HG03139 (cell line): ENCODE data around the gene PSMG3.
"Not testable (repeated sequence)": the region's sequence is repeated elsewhere in the genome, so short reads cannot be mapped to it uniquely, and the experiment has no call there.

ENCODE experiments used
- ATAC-seq: cut with Tn5 transposase; IDR thresholded peaks from one replicate; pipeline ENCODE4 v1.9.1; 2021; ENCODE audit not compliant: unreplicated experiment

PSMG3 gene

DNA sequence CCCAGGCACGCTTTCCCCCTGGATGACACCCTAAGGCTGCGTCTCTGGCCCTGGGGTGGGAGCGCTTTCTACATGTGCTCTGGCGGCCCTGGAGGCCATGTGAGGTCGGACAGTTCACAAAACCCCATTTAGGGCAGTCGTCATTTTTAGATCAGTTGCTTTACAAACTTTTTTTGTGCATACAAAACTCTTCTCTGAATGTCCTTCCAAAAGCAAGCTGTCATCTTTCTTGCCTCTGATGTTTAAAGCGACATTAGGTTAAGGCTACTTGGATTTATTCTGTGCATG lies 33.4 kb downstream of the PSMG3 start:
- ATAC-seq, result no peak

DNA sequence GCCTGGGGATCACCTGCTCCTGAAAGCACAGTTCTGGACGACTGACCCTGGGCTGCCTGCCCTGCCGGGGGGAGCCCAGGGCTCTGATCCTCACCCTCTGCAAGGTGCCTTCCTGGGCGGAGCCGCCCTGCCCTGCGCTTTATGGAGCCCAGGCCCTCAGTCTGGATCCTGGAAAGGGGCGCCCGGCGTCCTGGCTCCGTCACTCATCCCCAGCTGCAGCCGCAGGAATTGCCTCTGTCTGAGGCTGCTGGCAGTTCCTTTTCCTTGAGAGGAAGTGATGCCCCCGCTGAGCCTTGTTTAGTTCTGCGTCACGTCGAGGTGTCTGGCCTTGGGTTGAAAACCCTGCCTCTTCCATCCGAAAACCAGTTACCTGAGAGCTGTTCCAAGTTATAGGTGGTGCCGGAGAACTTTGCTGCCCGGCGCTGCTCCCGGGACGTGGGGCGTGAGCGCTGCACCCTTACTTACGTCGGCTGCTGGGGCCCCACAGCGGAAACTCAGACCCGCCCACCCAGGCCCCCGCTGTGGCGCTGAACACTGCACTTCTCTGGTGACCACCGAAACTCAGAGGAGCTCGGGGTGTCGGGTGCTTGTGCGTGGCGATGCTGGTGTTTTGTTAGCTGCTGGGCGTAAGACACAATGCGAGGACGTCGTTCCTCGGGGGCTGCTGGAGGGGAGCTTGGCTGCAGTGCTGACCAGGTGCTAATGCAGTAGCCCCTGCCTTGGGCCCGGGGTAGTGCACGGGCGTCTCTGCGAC lies 34.0 kb downstream of the PSMG3 start:
- ATAC-seq, result no peak

DNA sequence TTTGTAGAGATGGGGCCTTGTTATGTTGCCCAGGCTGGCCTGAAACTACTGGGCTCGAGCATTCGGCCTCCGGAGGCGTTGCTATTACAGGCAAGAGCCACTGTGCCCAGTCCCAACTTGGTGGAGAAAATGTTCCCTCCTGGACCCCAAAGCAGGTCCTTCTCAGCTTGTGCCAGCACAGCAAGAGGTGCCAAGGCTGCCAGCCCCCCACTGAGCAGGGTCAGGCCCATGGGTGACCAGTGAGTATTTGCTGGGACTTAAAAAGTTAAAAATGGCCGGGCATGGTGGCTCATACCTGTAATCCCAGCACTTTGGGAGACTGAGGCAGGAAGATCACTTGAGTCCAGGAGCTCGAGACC lies 34.8 kb downstream of the PSMG3 start:
- ATAC-seq, result no peak

DNA sequence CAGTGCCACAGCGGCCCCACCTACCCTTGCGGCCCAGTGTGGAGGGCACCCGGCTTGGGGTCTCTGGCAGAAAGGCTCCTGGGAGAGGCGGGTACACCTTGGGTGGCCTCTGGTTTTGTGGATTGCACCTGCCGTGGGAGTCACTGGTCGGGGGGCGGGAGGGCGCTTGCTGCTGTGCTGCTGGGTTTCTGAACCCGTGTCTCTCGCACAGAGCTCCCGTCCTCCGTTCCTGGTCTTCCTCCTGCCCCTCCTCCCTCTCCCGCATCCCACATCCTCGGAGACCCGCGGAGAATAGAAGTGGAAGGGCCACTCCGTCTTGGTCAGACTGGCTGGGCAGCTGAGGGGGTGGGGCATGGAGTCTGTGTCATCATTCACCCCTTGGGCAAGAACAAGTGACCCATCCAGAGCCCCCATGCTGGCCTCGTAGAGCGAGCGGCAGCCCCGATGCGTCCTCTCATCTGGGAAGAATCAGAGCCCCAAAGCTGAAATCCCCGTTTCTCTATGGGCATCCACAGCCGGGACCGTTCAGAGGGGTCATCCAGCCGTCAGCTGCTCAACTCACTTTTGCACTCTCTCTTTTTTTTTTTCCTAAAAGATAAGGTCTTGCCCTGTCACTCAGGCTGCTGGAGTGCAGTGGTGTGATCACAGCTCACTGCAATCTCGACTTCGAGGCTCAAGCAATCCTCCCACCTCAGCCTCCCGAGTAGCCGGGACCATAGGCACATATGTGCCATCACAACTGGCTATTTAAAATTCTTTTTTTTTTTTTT lies 35.3 kb downstream of the PSMG3 start:
- ATAC-seq, result no peak

DNA sequence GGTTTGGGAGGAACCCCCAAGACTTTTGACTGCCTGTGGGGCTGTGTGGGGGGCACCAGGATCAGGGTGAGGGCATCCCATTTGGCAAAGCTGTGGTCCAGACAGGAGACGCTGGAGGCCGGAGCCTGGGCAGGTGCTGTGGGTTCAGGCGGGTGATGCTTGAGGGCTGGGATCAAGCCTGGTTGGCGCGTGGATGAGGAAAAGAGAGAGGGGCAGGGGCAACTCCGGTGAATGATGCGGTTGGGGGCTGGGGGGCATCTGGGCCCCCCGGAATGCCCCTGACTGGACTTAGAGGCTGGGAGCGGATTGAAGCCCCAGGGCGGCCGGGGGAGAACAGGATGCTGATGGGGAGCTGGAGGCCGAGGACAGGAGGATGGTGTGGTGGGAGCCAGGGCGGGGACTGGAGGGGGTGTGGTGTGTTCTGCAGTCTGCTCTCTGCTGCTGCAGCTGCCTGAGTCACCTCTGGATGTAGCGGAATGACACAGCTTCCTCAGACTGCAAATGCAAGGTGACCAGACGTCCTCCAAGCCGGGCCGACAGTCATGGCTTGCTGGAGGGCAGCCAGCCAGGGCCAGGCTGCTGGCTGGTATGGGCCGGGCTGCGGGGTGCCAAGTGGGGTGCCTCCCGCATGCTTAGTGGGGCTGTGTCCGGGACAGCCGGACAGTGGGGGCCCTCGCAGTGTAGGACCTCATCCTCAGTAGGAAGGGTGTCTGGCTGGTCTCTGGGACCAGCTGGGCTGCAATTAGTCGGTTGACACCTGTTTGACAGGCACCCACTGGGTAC lies 36.1 kb downstream of the PSMG3 start:
- ATAC-seq, result no peak

DNA sequence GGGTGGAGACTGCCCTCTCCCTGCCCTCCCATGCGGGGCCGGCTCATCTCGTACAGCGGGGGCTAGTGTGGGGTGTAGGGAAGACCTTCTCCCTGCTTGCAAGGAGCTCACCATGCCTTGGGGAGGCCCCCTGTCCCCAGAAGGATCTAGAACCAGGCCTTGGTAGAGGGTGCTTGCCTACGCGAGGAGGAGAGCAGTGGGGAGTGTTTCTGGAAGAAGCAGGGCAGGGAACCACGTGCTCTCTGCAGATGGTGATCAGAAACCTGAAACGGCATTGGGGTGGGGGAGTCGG lies 36.6 kb downstream of the PSMG3 start:
- ATAC-seq, result no peak

DNA sequence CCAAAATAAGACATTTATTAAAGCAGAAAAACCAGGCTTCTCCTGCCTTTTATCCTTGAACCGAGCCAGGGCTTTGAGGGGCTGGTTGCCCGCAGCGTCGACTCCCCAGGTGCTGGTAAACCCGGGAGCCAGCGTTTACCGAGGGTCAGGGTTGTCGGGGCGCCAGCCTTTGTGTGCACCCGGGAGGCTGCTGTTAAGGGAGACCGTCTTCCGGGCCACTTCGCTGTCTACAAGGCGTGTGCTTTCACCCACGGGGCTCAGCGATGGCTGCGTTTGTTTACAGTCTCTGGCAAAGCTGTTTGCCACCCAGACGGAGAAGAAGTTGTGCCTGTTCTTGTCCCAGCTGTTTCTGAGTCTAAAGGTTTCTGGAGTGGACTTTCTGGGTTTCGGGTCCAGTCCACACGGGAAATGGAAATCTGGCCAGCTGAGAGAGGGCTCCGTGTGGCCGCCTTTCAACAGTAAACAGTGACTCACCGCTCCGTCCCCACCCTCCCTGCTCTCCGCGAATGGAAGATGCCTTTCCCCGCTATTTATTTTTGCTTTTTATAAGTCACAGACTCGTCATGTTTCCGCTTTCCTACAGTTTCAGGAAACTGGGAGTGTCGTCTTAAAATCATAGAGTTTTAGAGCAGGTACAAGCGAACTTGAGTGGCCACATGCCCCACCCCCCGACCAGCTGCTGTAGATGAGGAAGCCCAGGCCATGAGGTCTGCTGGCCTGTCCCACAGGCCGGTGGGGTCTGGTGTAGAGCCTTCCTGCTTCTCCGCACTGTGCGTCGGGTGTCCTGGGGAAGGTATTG lies 37.2 kb downstream of the PSMG3 start:
- ATAC-seq, result no peak

DNA sequence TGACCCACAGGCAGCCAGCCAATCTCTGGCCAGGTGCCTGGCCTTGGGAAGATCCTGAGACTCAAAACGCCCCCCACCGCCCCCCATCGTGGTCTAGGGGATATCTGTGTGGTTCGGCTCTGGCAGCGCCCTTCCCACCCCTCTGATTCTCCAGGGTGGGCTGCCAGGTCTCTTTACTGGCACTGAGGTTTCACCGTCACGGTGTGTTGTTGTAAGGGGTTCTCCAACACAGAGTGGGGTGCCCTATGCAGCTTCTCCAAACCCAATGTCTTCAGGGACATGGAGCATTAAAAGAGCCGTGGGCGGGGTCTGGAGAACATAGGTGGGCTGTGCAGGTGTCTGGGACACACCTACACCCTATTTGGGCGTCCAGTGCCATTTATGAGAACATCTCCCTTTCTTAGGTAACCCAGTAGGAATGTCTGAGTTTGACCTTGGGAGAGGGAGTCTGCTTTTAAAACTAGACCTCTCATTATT lies 37.8 kb downstream of the PSMG3 start:
- ATAC-seq, result no peak

DNA sequence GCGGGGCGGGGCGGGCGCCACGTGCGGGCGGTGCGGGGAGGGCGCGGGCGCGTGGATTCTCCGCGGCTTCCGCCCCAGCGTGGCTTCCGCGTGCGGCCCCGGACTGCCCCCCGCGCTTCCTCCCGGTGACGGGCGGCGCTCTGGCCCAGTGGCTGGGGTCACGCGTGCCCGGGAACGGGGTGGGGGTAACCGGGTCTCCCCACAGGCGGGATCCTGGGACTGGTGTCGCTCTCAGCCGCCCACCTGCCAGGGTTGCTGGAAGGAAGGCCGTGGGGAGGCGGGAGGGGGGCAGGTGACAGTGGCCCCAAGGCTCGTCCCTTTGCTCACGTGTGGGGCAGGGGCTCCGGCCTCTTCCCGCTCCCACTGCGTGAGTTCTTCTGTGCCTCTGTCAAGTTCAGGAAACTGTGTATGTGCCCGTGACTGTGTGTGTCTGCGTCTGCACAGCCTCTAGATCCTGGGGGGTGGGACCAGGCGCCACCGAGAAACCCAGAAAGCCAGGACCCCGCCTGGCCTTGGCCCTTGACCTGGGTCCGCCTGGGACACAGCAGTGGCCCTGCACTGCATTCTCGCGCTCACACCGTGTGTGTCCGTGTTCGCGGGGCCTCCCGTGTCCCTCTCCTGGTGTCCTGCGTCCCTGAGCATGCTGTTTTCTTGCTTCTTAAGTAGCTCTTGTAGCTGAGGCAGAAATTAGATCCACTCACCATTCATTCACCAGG lies 38.4 kb downstream of the PSMG3 start:
- no peak for ATAC-seq

DNA sequence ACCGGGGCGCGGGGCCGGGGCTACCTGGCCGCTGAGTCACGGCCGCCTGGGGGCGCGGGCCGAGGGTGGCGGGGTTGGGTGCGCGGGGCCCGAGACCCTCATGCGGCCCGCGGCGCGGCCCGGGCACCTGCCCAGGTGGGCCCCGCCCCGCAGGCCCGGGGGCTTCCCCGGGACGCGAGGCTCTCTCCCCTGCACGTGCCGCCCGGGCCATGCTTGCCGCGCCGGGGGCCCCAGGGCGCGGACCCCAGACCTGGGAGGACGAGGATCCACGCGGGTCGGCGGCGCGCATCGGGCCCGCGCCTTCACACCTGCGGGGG lies 38.9 kb downstream of the PSMG3 start:
- peak; percentile 12 for ATAC-seq

DNA sequence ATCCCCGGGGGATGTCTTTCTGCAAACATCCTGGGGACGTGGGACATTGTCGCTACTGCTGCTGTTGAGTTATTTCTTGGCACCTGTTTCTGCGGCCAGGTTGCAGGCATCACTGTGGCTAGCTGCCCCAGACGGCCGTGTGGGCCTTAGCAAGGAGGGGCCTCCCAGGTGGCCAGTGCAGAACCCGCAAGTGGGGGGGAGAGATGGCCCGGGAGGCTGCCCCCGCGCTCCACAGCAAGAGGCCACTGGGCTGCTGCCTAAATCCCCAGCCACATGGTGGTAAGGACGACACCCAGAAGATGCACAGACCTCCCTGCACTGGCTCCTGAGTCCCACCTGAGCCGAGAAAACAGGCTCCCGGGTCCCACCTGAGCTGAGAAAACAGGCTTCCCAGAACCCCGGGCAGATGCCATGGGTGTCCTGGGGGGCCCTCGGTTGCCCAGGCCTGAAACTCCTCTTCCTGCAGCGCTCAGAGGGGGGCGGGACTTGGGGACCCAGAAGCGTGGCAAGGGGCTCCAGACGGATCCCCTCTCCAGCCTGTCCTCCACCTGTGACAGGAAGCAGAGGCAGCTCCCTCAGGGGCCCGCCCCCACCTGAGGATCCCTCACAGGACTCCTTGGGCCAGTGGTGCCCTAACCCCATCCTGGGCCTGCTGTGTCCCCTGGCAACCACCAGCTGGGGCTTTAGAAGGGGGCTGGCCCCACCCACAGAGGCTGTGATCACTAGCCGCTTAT lies 40.3 kb downstream of the PSMG3 start:
- ATAC-seq, result no peak

DNA sequence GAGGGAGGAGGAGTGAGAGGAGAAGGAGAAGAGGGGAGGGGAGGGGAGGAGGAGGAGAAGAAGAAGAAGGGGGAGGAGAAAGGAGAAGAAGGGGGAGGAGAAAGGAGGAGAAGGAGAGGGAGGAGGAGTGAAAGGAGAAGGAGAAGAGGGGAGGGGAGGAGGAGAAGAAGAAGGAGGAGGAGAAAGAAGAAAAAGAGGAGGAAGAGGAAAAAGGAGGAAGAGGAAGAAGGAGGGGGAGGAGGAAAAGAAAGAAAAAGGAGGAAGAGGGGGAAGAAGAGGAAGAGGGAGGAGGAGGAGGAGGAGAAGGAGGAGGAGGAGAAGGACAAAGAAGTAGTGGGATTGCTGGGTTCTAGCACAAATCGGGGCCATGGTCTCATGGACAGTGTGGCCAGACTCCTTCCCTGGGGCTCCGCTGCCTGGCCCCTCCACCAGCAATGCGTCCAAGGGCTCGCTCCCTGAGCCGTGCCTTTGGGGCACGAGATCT lies 43.5 kb downstream of the PSMG3 start:
- ATAC-seq, result no peak

DNA sequence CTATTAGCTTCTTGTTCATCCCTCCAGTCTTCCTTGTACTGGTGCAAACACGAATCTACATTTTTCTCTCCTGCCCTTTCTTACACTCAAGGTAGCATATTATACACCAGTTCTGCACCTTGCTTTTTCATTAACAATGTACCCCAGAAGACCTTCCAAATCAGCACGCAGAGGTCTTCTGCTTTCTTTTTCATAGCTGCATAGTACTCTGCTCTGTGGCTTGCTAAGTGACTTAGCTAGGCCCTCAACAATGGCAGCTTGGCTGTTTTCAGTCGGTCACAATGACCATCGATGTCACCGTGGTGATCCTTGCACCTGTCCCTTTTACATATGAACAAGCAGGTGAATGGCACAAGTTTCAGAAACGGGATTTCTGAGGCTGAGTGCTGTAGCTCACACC lies 44.4 kb downstream of the PSMG3 start:
- no peak for ATAC-seq

DNA sequence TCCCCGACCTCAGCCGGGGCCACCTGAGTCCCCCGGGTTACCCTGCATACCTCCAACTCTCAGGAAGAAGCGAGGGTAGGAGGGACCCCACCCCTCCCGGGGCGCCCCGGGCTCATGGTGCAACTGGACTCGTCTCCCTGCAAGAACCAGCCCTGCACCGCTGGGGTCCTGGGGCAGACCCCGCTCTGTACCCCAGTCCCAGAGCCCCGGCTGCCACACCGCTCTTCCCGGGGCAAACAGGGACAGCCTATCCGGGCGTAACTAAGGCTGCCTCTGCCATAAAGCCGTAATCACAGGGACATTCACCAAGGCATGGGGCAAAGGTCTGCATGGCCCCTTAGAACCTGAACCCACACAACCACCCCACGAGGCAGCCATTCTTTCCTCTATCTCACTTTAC lies 46.0 kb downstream of the PSMG3 start:
- no peak for ATAC-seq

DNA sequence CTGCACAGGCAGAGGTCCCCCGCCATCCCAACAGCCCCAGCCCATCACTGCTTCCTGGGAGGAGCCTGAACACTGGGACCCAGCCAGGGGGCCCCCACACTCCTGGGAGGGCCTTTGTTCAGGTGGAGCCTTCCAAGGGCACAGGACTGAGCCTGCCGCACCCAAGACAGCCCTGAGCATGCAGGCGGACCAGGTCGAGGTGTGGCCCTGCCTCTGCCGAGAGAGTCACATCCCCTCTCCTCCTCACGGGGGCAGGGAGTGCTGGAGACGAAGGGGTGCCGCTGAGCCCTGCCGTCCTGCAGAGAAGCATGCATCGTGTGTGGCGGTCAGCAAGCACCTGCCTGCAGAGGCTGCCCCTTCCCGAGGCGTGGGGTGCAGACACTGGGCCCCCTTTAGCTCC lies 46.6 kb downstream of the PSMG3 start:
- ATAC-seq, result no peak

DNA sequence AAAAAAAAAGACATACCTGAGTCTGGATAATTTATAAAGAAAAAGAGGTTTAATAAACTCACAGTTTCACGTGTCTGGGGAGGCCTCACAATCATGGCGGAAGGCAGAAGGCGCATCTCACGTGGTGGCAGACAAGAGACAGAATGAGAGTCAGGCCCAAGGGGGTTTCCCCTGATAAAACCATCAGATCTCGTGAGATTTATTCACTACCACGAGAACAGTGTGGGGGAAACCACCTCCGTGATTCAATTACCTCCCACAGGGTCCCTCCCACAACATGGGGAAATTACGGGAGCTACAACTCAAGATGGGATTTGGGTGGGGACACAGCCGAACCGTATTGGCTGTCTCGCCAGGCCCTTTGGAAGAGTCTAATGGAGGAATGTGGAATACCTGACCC lies 48.4 kb downstream of the PSMG3 start:
- no peak for ATAC-seq

DNA sequence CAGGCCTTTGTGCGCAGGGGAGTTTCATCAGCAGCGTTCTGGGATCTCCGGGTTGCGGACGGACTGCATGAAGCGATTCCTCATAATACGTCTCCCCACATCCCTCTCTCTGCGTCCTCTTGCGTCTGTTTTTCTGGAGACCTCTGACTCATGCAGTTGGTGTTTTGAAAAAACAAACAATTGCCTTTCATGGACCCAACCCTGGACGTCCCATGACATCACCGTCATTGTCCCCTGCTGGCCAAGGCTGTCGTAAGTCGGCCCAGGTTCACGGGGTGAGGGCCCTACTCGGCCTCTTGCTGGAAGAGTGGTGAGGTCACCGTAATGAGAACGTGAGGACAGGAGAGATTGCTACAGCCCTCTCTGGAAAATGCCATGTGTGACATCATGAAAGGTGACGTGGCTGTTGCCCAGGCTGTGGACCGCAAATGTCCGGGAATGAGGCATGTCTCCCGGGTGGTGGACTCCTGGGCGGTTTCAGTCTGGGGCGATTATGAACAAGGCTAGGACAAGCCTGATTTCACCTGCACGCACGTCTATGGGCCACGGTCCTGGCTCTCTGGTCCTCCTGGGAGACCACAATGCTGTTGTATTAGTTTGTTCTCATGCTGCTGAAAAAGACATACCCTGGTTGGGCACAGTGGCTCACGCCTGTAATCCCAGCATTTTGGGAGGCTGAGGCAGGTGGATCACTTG lies 49.1 kb downstream of the PSMG3 start:
- no peak for ATAC-seq

DNA sequence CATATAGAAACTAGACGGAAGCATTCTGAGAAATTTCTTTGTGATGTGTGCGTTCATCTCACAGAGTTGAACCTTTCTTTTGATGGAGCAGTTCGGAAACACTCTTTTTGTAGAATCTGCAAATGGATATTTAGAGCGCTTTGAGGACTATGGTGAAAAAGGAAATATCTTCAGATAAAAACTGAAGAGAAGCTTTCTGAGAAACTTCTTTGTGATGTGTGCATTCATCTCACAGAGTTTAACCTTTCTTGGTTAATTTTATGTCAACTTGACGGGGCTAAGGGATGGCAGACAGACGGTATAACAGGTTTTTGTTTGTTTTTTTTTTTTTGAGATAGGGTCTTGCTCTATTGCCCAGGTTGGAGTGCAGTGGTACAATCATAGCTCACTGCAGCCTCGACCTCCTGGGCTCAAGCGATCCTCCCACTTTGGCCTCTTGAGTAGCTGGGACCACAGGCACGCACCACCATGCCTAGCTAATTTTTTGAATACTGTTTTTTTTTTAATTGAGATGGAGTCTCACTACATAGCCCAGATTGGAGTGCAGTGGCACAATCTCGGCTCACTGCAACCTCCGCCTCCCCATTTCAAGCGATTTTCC lies 50.4 kb downstream of the PSMG3 start:
- not testable (repeated sequence) for ATAC-seq
